Measurements from ENCODE around the gene GNL3L.
"Not testable (repeated sequence)": the region's sequence is repeated elsewhere in the genome, so short reads cannot be mapped to it uniquely, and the experiment has no call there.

GNL3L gene

DNA sequence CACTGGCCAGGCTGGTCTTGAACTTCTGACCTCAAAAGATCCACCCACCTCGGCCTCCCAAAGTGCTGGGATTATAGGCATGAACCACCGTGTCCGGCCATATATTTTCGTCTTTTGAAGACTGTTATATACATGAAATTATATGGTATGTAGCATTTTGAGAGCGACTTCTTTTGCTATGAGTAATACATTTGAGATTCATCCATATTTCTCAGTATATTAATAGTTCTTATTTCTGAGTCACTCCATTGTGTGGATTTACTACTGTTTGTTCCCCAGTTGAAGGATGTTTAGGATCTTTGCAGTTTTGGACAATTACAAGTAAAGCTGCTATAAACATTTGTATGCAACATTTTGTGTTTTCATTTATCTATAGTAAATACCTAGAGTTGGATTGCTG, 34.9 kb downstream of the GNL3L start:
- no peak for DNase-seq

DNA sequence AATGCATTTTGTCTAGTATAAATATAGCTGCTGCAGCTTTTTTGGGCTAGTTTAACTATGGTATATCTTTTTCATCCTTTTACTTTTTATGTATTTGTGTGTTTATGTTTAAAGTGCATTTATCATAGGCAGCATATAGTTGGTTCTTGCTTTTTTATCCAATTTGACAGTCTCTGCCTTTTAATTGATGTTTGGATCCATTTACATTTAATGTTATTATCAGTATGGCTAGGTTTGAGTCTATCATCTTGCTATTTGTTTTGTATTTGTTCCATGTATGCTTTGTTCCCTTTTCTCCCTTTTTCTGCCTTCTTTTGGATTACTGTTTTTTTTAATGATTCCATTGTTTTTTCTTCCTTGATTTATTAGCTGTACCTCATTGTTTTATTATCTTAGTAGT, 40.3 kb downstream of the GNL3L start:
- no peak for DNase-seq

DNA sequence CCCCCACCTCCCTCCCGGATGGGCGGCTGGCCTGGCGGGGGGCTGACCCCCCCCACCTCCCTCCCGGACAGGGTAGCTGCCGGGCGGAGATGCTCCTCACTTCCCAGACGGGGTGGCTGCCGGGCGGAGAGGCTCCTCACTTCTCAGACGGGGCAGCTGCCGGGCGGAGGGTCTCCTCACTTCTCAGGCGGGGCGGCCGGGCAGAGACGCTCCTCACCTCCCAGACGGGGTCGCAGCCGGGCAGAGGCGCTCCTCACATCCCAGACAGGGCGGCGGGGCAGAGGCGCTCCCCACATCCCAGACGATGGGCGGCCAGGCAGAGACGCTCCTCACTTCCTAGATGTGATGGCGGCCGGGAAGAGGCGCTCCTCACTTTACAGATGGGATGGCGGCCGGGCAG, 42.6 kb downstream of the GNL3L start:
- DNase-seq, result not testable (repeated sequence)

DNA sequence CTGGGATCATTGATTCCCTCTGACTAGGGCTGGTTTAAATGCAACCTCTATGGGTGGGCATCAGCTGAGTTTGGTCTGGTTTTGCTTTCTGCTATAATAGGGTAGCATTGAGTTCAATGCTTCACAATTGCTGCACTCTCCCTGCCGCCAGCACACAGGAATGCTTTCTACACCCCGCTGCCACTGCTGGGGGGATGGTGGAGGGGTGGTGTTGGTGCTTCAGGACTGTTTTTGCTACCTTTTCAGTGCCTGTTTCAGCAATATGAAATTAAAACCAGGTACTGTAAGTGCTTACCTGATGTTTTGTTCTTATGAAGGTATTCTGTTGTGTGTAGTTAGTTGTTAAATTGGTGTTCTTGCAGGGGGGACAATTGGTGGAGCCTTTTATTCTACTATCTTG, 67.7 kb downstream of the GNL3L start:
- no peak for DNase-seq

- no peak for DNase-seq
Measured at GRCh38 chrX:54602563-54602962, 72.5 kb downstream of the GNL3L start.
